22Rv1 (cell line): ENCODE results near the gene GPR21.

ENCODE experiments used
- CTCF ChIP-seq: fragments of 450-650 bp; IDR thresholded peaks from 2 replicates; pipeline ENCODE4 v1.5.1; 2017; ENCODE audit warnings: mild to moderate bottlenecking
- ZFX ChIP-seq: fragments of 450-650 bp; IDR thresholded peaks from 2 replicates; pipeline ENCODE4 v1.6.1; 2017; ENCODE audit warnings: antibody characterized with exemption, borderline replicate concordance

GRCh38 chr9:123065196-123065595 is 31.7 kb downstream of the GPR21 start:
- TF ChIP-seq CTCF (no peak), ZFX (no peak)
